Activated CD8-positive, alpha-beta T cell treated with anti-CD3 and anti-CD28 coated beads for 36 hours (primary cell): Measurements from ENCODE around the gene CSNK1D. TPM values are rescaled to one million over a fixed set of nuclear protein-coding genes. Genes with fewer than 3 reads are reported as not detected.

Experiments used
- ATAC-seq: fragments of 200-7000 bp; cut with Tn5 transposase; one replicate; pipeline ENCODE4 v1.10.0; 2021; ENCODE audit warnings: mild to moderate bottlenecking, moderate library complexity
- CTCF ChIA-PET: fragments of 350-600 bp; sonication (Branson Sonifier 250); formaldehyde crosslinking; loops from one replicate; lab custom pipeline; 2021; ENCODE audit warnings: antibody characterized with exemption; lab: Charles Lee
- POLR2A ChIA-PET: fragments of 350-600 bp; sonication (Branson Sonifier 250); formaldehyde crosslinking; loops from one replicate; lab custom pipeline; 2021; ENCODE audit warnings: antibody characterized with exemption; lab: Charles Lee
- DNase-seq: peaks from one replicate; pipeline ENCODE4 v3.0.0-alpha.2; 2020
- H3K27ac Mint-ChIP-seq: one replicate; pipeline ENCODE4 v1.8.0; 2021; ENCODE audit warnings: mild to moderate bottlenecking, mixed read lengths
- H3K27me3 Mint-ChIP-seq: one replicate; pipeline ENCODE4 v1.8.0; 2021; ENCODE audit warnings: mixed read lengths
- H3K36me3 Mint-ChIP-seq: one replicate; pipeline ENCODE4 v1.8.0; 2021; ENCODE audit warnings: low read depth, mixed read lengths
- H3K4me1 Mint-ChIP-seq: one replicate; pipeline ENCODE4 v1.8.0; 2021; ENCODE audit warnings: low read depth, mixed read lengths
- H3K4me3 Mint-ChIP-seq: one replicate; pipeline ENCODE4 v1.8.0; 2021; ENCODE audit warnings: mild to moderate bottlenecking, moderate library complexity, mixed read lengths
- H3K9me3 Mint-ChIP-seq: one replicate; pipeline ENCODE4 v1.8.0; 2021; ENCODE audit warnings: mixed read lengths
- CTCF ChIP-seq: fragments of 200-600 bp; IDR thresholded peaks from one replicate; pipeline ENCODE4 v1.8.0; 2022; ENCODE audit warnings: antibody characterized with exemption, mild to moderate bottlenecking
- intact Hi-C: fragments of 100-400 bp; cut with micrococcal nuclease; formaldehyde crosslinking; loops from one replicate; pipeline ENCODE4 v1.10.0; 2022
- total RNA-seq, 2 experiments: library from RNA; stranded (reverse); gene quantifications; one replicate each; pipeline ENCODE4 v1.2.3, GENCODE V29; 2021

Gene CSNK1D
- total RNA-seq, 2 experiments from 2014 or later, result 90.6 to 97.0 TPM

- Mint-ChIP-seq H3K36me3 (peaks cover 68% of the 10 kb centered on the region), H3K27ac (peak overlapping the region; percentile 75), H3K4me3 (peak overlapping the region; percentile 12), H3K4me1 (peaks cover 67% of the 10 kb centered on the region), H3K9me3 (no peaks in the 10 kb centered on the region), H3K27me3 (no peaks in the 10 kb centered on the region)
- intact Hi-C loops, result no loop called here
- ATAC-seq, result no peak
- CTCF ChIA-PET, result interaction anchor here (0.7 to 1.3 kb wide), 4 partner anchors 10 to 53 kb away, joined by 3 to 4 read pairs (median 3); no protein-coding TSS in a partner anchor
- no peak for TF ChIP-seq CTCF
- no peak for DNase-seq
- POLR2A ChIA-PET, result interaction anchor here (0.6 to 1.6 kb wide), 4 partner anchors 23 to 1487 kb away, joined by 3 to 5 read pairs (median 4); no protein-coding TSS in a partner anchor
Measured at GRCh38 chr17:82269138-82269881, 4.2 kb downstream of the CSNK1D start.

GRCh38 chr17:82267575-82268379 is 5.7 kb downstream of the CSNK1D start:
- ChIA-PET POLR2A (interaction anchor here (0.6 to 1.4 kb wide), 5 partner anchors 19 to 77 kb away, joined by 3 to 4 read pairs (median 3); no protein-coding TSS in a partner anchor), CTCF (interaction anchor here (0.7 to 1.6 kb wide), 6 partner anchors 9 to 237 kb away, joined by 3 to 6 read pairs (median 4); no protein-coding TSS in a partner anchor)

GRCh38 chr17:82266142-82266541 is 7.4 kb downstream of the CSNK1D start:
- no peak for TF ChIP-seq CTCF
- no peak overlapping the region for H3K4me3 Mint-ChIP-seq
- intact Hi-C loops, result no loop called here
- H3K36me3 Mint-ChIP-seq, result peaks cover 74% of the 10 kb centered on the region
- CTCF ChIA-PET, result interaction anchor here (1.0 kb wide), 1 partner anchor 55 kb away, joined by 4 read pairs; no protein-coding TSS in a partner anchor
- POLR2A ChIA-PET, result interaction anchor here (1.0 to 1.5 kb wide), 3 partner anchors 10 to 183 kb away, joined by 3 to 4 read pairs (median 4); no protein-coding TSS in a partner anchor
- H3K4me1 Mint-ChIP-seq, result peaks cover 57% of the 10 kb centered on the region
- DNase-seq (no peak), ATAC-seq (no peak)
- peak overlapping the region; percentile 70 for H3K27ac Mint-ChIP-seq
- no peaks in the 10 kb centered on the region for H3K9me3 Mint-ChIP-seq
- H3K27me3 Mint-ChIP-seq, result no peaks in the 10 kb centered on the region

More at GRCh38 chr17:82267575-82268379, 5.7 kb downstream of the CSNK1D start:
- peaks cover 74% of the 10 kb centered on the region for H3K36me3 Mint-ChIP-seq
- ATAC-seq (peak; percentile 73), DNase-seq (peak; percentile 65)
- H3K27ac Mint-ChIP-seq, result peak overlapping the region; percentile 81
- peak overlapping the region; percentile 11 for H3K4me3 Mint-ChIP-seq
- H3K27me3 Mint-ChIP-seq, result no peaks in the 10 kb centered on the region
- no peak for TF ChIP-seq CTCF
- H3K9me3 Mint-ChIP-seq, result no peaks in the 10 kb centered on the region
- intact Hi-C loops, result no loop called here
- H3K4me1 Mint-ChIP-seq, result peaks cover 65% of the 10 kb centered on the region

- ChIA-PET POLR2A (interaction anchor here (1.4 to 2.0 kb wide), 2 partner anchors 15 to 29 kb away, joined by 4 read pairs; no protein-coding TSS in a partner anchor), CTCF (interaction anchor here (1.6 kb wide), 1 partner anchor 57 kb away, joined by 5 read pairs; no protein-coding TSS in a partner anchor)
- Mint-ChIP-seq H3K9me3 (peaks cover 3% of the 10 kb centered on the region), H3K27ac (no peak overlapping the region), H3K27me3 (no peaks in the 10 kb centered on the region), H3K4me1 (peaks cover 45% of the 10 kb centered on the region), H3K4me3 (no peak overlapping the region), H3K36me3 (peaks cover 78% of the 10 kb centered on the region)
- intact Hi-C loops, result no loop called here
- ATAC-seq (no peak), DNase-seq (no peak)
- TF ChIP-seq CTCF, result no peak
Measured at GRCh38 chr17:82263641-82264040, 9.9 kb downstream of the CSNK1D start.
